GM12878 (cell line): ENCODE measurements around the gene SNX11. TPM values are rescaled to one million over a fixed set of nuclear protein-coding genes. Genes with fewer than 3 reads are reported as not detected.

Experiments
- ATAC-seq: fragments of 200-7000 bp; cut with Tn5 transposase; 3 replicates; pipeline ENCODE4 v1.9.1; 2020; ENCODE audit warnings: mild to moderate bottlenecking, moderate library complexity
- BruUV-seq: library from RNA; stranded (reverse); fragments of 400-500 nt; replicated peaks from 2 replicates; lab custom pipeline; 2021; lab: Mats Ljungman, UMichigan
- CTCF ChIA-PET: fragments of 300-600 bp; sonication (Branson Sonifier 250); formaldehyde crosslinking; extraction: SDS; loops from one replicate; lab custom pipeline; 2021; ENCODE audit warnings: inconsistent platforms; lab: Yijun Ruan, JAX
- POLR2A ChIA-PET: fragments of 350-600 bp; formaldehyde crosslinking; extraction: SDS; loops from one replicate; lab custom pipeline; 2021; ENCODE audit warnings: inconsistent platforms; lab: Charles Lee
- RAD21 ChIA-PET: fragments of 300-600 bp; sonication (Branson Sonifier 250); formaldehyde crosslinking; loops from one replicate; lab custom pipeline; 2023; ENCODE audit warnings: antibody characterized with exemption; ENCODE audit not compliant: unreplicated experiment; lab: Charles Lee
- SMC1A ChIA-PET: fragments of 300-600 bp; sonication (Branson Sonifier 250); formaldehyde crosslinking; loops from one replicate; lab custom pipeline; 2023; ENCODE audit not compliant: unreplicated experiment, uncharacterized antibody; lab: Charles Lee
- DNase-seq: peaks from one replicate; pipeline ENCODE4 v3.0.0-alpha.2; 2011; ENCODE audit warnings: low read depth, low spot score
- FAIRE-seq: peaks from 3 replicates; lab custom pipeline; 2011; peaks lifted over from hg19 to GRCh38; lab: Jason Lieb, UNC
- H2AFZ ChIP-seq: 2 replicates; pipeline ENCODE4 v1.6.0; 2011; ENCODE audit warnings: low read depth, low read length, control low read depth; ENCODE audit not compliant: control insufficient read depth
- H3K27ac ChIP-seq: 2 replicates; pipeline ENCODE4 v1.5.1; 2011; ENCODE audit warnings: control low read depth; ENCODE audit not compliant: control insufficient read depth, insufficient read depth
- H3K27me3 ChIP-seq, 2 experiments: replicated peaks in 1 of 2; 2 replicates each; pipeline versions ENCODE4 v1.6.0 to v1.6.1; 2011; ENCODE audit warnings: low read length in 1 of 2; ENCODE audit not compliant: control insufficient read depth in 2 of 2, insufficient read depth in 2 of 2
- H3K36me3 ChIP-seq, 2 experiments: 2 replicates each; pipeline ENCODE4 v1.5.1; 2011; ENCODE audit warnings: low read length in 1 of 2; ENCODE audit not compliant: control insufficient read depth in 2 of 2, insufficient read depth in 2 of 2
- H3K4me1 ChIP-seq: 2 replicates; pipeline ENCODE4 v1.6.1; 2011; ENCODE audit warnings: mild to moderate bottlenecking, low read length, moderate library complexity, mixed read lengths; ENCODE audit not compliant: control insufficient read depth, insufficient read depth
- H3K4me2 ChIP-seq: 2 replicates; pipeline ENCODE4 v1.6.0; 2011; ENCODE audit warnings: control low read depth; ENCODE audit not compliant: control insufficient read depth, insufficient read depth
- H3K4me3 ChIP-seq: fragments of 200-600 bp; sonication (generic); 2 replicates; pipeline ENCODE4 v1.5.1; 2016
- H3K79me2 ChIP-seq: 2 replicates; pipeline ENCODE4 v1.6.0; 2011; ENCODE audit warnings: low read length; ENCODE audit not compliant: control insufficient read depth, insufficient read depth
- H3K9ac ChIP-seq: 2 replicates; pipeline ENCODE4 v1.8.0; 2011; ENCODE audit warnings: low read length, control low read depth, mixed read lengths; ENCODE audit not compliant: control insufficient read depth, insufficient read depth
- H3K9me3 ChIP-seq: replicated peaks from 3 replicates; pipeline ENCODE4 v1.5.1; 2011; ENCODE audit warnings: mild to moderate bottlenecking, low read length; ENCODE audit not compliant: control insufficient read depth, insufficient read depth
- H4K20me1 ChIP-seq: 2 replicates; pipeline ENCODE4 v1.6.0; 2011; ENCODE audit not compliant: control insufficient read depth, insufficient read depth
- BMI1 ChIP-seq: fragments of 450-650 bp; IDR thresholded peaks from 2 replicates; pipeline ENCODE4 v1.6.1; 2016; ENCODE audit warnings: mild to moderate bottlenecking, moderate library complexity, borderline replicate concordance
- CEBPZ ChIP-seq: fragments of 150-350 bp; IDR thresholded peaks from 2 replicates; pipeline ENCODE4 v1.6.1; 2016; ENCODE audit warnings: low read depth, low read length
- EP300 ChIP-seq, 2 experiments: fragments of 150-350 bp in 1 of 2; IDR thresholded peaks; 2 replicates each; pipeline ENCODE4 v1.6.1; 2011 to 2012; ENCODE audit warnings: low read depth in 2 of 2, low read length in 2 of 2, borderline replicate concordance in 1 of 2, improper control_type of control experiment in 1 of 2, inconsistent platforms in 1 of 2; ENCODE audit not compliant: control insufficient read depth in 1 of 2
- EZH2 ChIP-seq: IDR thresholded peaks from 2 replicates; pipeline ENCODE4 v1.6.1; 2012; ENCODE audit warnings: low read depth, mild to moderate bottlenecking, control low read depth, inconsistent platforms, low read length, borderline replicate concordance; ENCODE audit not compliant: control insufficient read depth
- JUND ChIP-seq: IDR thresholded peaks from 2 replicates; pipeline ENCODE4 v1.6.1; 2012; ENCODE audit warnings: low read depth, mild to moderate bottlenecking, low read length, improper control_type of control experiment, moderate library complexity
- NFXL1 ChIP-seq: fragments of 450-650 bp; IDR thresholded peaks from 2 replicates; pipeline ENCODE4 v1.6.1; 2017; ENCODE audit warnings: antibody characterized with exemption, mild to moderate bottlenecking, borderline replicate concordance
- NFYA ChIP-seq: IDR thresholded peaks from 2 replicates; pipeline ENCODE4 v1.6.1; 2011; ENCODE audit warnings: low read depth, mild to moderate bottlenecking, low read length, improper control_type of control experiment, borderline replicate concordance
- RELA ChIP-seq: fragments of 450-650 bp; IDR thresholded peaks from 2 replicates; pipeline ENCODE4 v1.8.0; 2014; ENCODE audit warnings: borderline replicate concordance; ENCODE audit not compliant: partially characterized antibody
- SP1 ChIP-seq: IDR thresholded peaks from one replicate; pipeline ENCODE4 v1.6.1; 2011; ENCODE audit warnings: low read depth, low read length
- YY1 ChIP-seq: IDR thresholded peaks from 2 replicates; pipeline ENCODE4 v1.6.1; 2011; ENCODE audit warnings: low read depth, mild to moderate bottlenecking, low read length
- ZNF622 ChIP-seq: fragments of 450-650 bp; IDR thresholded peaks from 2 replicates; pipeline ENCODE4 v1.6.1; 2017; ENCODE audit warnings: mild to moderate bottlenecking, inconsistent platforms
- WGBS: methylation state at CpG from one replicate; pipeline ENCODE4 v1.1.6; 2016; ENCODE audit warnings: low lambda C conversion rate; ENCODE audit not compliant: insufficient replicate concordance, insufficient coverage; ENCODE audit errors: missing lambda C conversion rate; 5-methylcytosine and 5-hydroxymethylcytosine counted together
- in situ Hi-C: fragments of 300-500 bp; cut with MboI; formaldehyde crosslinking; loops from 9 replicates; pipeline ENCODE4 v1.14.3; 2018; ENCODE audit warnings: mixed read lengths
- intact Hi-C: fragments of 100-400 bp; cut with micrococcal nuclease; formaldehyde crosslinking; loops from one replicate; pipeline ENCODE4 v1.14.2; 2022; ENCODE audit not compliant: unreplicated experiment
- polyA plus RNA-seq, 11 experiments: library from polyadenylated mRNA; depleted of rRNA in 4 of 11; unstranded in 6 of 11; stranded (reverse) in 5 of 11; fragments of >200 nt; fragmentation: Nextera tagmentation in 4 of 11; fragmentation: Illumina TruSeq in 1 of 11; extraction: Ambion mirVana in 4 of 11; extraction: Trizol in 1 of 11; gene quantifications; 1 replicate in 1 of 11; 2 replicates in 10 of 11; pipeline versions ENCODE4 v1.2.1 to v1.2.3, GENCODE V29; 2011 to 2016; ENCODE audit warnings: inconsistent platforms in 2 of 11, missing spikeins in 2 of 11, low read depth in 1 of 11
- total RNA-seq, 4 experiments: library from RNA; depleted of rRNA in 3 of 4; stranded (reverse); fragments of >200 nt in 3 of 4; fragmentation: Illumina TruSeq in 1 of 4; extraction: Trizol in 1 of 4; gene quantifications; 2 replicates each; pipeline versions ENCODE4 v1.2.1 to v1.2.3, GENCODE V29; 2013 to 2021
- TF ChIP-seq, protein P1 (sequence below): fragments of 150-350 bp; IDR thresholded peaks from 2 replicates; pipeline ENCODE4 v1.6.1; 2014; ENCODE audit warnings: mild to moderate bottlenecking, low read depth, low read length
- TF ChIP-seq, protein P2 (sequence below): fragments of 450-650 bp; IDR thresholded peaks from 2 replicates; pipeline ENCODE4 v1.6.1; 2017; ENCODE audit warnings: mild to moderate bottlenecking, low read depth, inconsistent platforms; ENCODE audit not compliant: poor library complexity, severe bottlenecking

The SNX11 gene
- total and polyA plus RNA-seq, 10 of the 15 experiments (the other 5 are each of a cell fraction or from before 2014, with no cell fraction given), result 34.2 to 127 (median 61.8) TPM

DNA sequence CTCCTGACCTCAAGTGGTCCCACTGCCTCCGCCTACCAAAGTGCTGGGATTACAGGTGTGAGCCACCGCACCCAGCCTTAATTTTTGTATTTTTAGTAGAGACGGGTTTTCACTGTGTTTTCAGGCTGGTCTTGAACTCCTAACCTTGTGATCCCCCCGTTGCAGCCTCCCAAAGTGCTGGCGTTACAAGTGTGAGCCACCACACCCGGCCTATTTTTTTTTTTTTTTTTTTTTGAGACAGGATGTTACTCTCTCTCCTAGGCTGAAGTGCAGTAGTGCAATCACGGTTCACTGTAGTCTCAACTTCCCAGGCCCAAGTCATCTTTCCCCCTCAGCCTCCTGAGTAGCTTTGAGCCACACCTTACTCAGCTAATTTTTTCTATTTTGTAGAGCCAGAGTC is 3.1 kb upstream of the SNX11 start:
- ChIA-PET SMC1A (no interaction called here), POLR2A (interaction anchor here (1.2 to 4.1 kb wide), 2 partner anchors 8 to 9 kb away, joined by 3 to 32 read pairs; no protein-coding TSS in a partner anchor), RAD21 (no interaction called here), CTCF (interaction anchor here (33.4 kb wide), 1 partner anchor 25 kb away, joined by 525 read pairs; no protein-coding TSS in a partner anchor)
- H3K9ac ChIP-seq, result no peak overlapping the region
- H2AFZ ChIP-seq, result no peak overlapping the region
- in situ Hi-C loops, result no loop called here
- H3K36me3 ChIP-seq, result no peaks in the 10 kb centered on the region
- H3K4me2 ChIP-seq, result no peak overlapping the region
- H3K4me3 ChIP-seq, result no peak overlapping the region
- H4K20me1 ChIP-seq, result no peaks in the 10 kb centered on the region
- H3K79me2 ChIP-seq, result peaks cover 32% of the 10 kb centered on the region
- BruUV-seq, result no TSS peak
- H3K4me1 ChIP-seq, result peaks cover 16% of the 10 kb centered on the region
- no peak for ATAC-seq
- no peak overlapping the region for H3K27ac ChIP-seq
- intact Hi-C loops, result no loop called here
- no peaks in the 10 kb centered on the region for H3K27me3 ChIP-seq
- no peak for FAIRE-seq
- no peak for DNase-seq
- peaks cover 3% of the 10 kb centered on the region; the same call in 2 of the 3 replicates for H3K9me3 ChIP-seq
- 84% methylated on average over 7 of the region's 7 CpGs for WGBS
- TF ChIP-seq, protein P1, sequence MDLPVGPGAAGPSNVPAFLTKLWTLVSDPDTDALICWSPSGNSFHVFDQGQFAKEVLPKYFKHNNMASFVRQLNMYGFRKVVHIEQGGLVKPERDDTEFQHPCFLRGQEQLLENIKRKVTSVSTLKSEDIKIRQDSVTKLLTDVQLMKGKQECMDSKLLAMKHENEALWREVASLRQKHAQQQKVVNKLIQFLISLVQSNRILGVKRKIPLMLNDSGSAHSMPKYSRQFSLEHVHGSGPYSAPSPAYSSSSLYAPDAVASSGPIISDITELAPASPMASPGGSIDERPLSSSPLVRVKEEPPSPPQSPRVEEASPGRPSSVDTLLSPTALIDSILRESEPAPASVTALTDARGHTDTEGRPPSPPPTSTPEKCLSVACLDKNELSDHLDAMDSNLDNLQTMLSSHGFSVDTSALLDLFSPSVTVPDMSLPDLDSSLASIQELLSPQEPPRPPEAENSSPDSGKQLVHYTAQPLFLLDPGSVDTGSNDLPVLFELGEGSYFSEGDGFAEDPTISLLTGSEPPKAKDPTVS, result no peak
- TF ChIP-seq EP300 (IDR thresholded peaks at IDR 0.05; ENCODE audit: borderline replicate concordance in 1 of 2, control insufficient read depth in 1 of 2, low read depth in 2 of 2, low read length in 2 of 2) (no peak), EZH2 (no peak), SP1 (no peak), NFYA (no peak), BMI1 (no peak), YY1 (no peak), RELA (no peak), JUND (no peak), ZNF622 (no peak), NFXL1 (no peak), CEBPZ (no peak)
- TF ChIP-seq, protein P2, sequence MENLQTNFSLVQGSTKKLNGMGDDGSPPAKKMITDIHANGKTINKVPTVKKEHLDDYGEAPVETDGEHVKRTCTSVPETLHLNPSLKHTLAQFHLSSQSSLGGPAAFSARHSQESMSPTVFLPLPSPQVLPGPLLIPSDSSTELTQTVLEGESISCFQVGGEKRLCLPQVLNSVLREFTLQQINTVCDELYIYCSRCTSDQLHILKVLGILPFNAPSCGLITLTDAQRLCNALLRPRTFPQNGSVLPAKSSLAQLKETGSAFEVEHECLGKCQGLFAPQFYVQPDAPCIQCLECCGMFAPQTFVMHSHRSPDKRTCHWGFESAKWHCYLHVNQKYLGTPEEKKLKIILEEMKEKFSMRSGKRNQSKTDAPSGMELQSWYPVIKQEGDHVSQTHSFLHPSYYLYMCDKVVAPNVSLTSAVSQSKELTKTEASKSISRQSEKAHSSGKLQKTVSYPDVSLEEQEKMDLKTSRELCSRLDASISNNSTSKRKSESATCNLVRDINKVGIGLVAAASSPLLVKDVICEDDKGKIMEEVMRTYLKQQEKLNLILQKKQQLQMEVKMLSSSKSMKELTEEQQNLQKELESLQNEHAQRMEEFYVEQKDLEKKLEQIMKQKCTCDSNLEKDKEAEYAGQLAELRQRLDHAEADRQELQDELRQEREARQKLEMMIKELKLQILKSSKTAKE, result no peak
